Measurements from ENCODE around the gene CDH20. TPM values are rescaled to one million over a fixed set of nuclear protein-coding genes. Genes with fewer than 3 reads are reported as not detected.

The CDH20 gene
- total RNA-seq, 1 experiment from 2014 or later = not detected

- TF ChIP-seq, protein P1, sequence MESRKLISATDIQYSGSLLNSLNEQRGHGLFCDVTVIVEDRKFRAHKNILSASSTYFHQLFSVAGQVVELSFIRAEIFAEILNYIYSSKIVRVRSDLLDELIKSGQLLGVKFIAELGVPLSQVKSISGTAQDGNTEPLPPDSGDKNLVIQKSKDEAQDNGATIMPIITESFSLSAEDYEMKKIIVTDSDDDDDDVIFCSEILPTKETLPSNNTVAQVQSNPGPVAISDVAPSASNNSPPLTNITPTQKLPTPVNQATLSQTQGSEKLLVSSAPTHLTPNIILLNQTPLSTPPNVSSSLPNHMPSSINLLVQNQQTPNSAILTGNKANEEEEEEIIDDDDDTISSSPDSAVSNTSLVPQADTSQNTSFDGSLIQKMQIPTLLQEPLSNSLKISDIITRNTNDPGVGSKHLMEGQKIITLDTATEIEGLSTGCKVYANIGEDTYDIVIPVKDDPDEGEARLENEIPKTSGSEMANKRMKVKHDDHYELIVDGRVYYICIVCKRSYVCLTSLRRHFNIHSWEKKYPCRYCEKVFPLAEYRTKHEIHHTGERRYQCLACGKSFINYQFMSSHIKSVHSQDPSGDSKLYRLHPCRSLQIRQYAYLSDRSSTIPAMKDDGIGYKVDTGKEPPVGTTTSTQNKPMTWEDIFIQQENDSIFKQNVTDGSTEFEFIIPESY (IDR thresholded peaks at IDR 0.05; ENCODE audit: extremely low read depth, insufficient replicate concordance, low read length) = no peak
Measured at GRCh38 chr18:61541673-61542072, 208.4 kb downstream of the CDH20 start (continued).

GRCh38 chr18:61542596-61542995 lies 209.4 kb downstream of the CDH20 start:
- Histone ChIP-seq H3K27ac (ENCODE audit: low read depth, low read length) (no peak overlapping the region), H3K36me3 (ENCODE audit: control insufficient read depth in 1 of 2, insufficient read depth in 2 of 2, low read length in 2 of 2) (no peaks in the 10 kb centered on the region), H3K9me2 (ENCODE audit: insufficient read depth) (no peaks in the 10 kb centered on the region), H3K4me2 (ENCODE audit: low read length) (no peak overlapping the region), H3K4me1 (ENCODE audit: control insufficient read depth in 1 of 2, insufficient read depth in 2 of 2, low read length in 2 of 2) (peaks cover 0 to 5% of the 10 kb centered on the region in 2 experiments; a peak in 2 of 4 replicates), H3K9ac (ENCODE audit: low read length) (no peak overlapping the region), H3K9me3 (ENCODE audit: control insufficient read depth in 1 of 2, insufficient read depth in 1 of 2, low read depth in 1 of 2, low read length in 2 of 2) (no peaks in the 10 kb centered on the region), H3K79me2 (ENCODE audit: insufficient read depth, low read length) (no peaks in the 10 kb centered on the region), H3K4me3 (replicated peaks in 1 of 2; ENCODE audit: low read depth in 1 of 2, low read length in 2 of 2) (no peak overlapping the region), H4K20me1 (ENCODE audit: insufficient read depth) (no peaks in the 10 kb centered on the region), H2AFZ (ENCODE audit: low read depth, low read length, poor library complexity, severe bottlenecking) (no peak overlapping the region), H3K27me3 (ENCODE audit: insufficient read depth, low read length) (no peaks in the 10 kb centered on the region)
- TF ChIP-seq FOSL1 (IDR thresholded peaks at IDR 0.05; ENCODE audit: low read depth) = no peak
- no peak for TF ChIP-seq ELF1 (IDR thresholded peaks at IDR 0.05; ENCODE audit: borderline replicate concordance, low read depth)
- no peak for TF ChIP-seq SRF (IDR thresholded peaks at IDR 0.05; ENCODE audit: low read depth)
- no peak for TF ChIP-seq YY1 (IDR thresholded peaks at IDR 0.05; ENCODE audit: extremely low read depth, insufficient replicate concordance, low read depth, low read length)
- TF ChIP-seq SIN3A (IDR thresholded peaks at IDR 0.05; ENCODE audit: low read depth) = no peak
- no peak for TF ChIP-seq EZH2phosphoT487 (IDR thresholded peaks at IDR 0.05; ENCODE audit: borderline replicate concordance)
- no peak for TF ChIP-seq CBX3 (IDR thresholded peaks at IDR 0.05; ENCODE audit: low read depth)
- TF ChIP-seq RAD21 (IDR thresholded peaks at IDR 0.05; ENCODE audit: low read depth) = no peak
- TF ChIP-seq SP1 (IDR thresholded peaks at IDR 0.05; ENCODE audit: low read depth) = no peak
- no peak for TF ChIP-seq MAX (IDR thresholded peaks at IDR 0.05)
- TF ChIP-seq, protein P2, sequence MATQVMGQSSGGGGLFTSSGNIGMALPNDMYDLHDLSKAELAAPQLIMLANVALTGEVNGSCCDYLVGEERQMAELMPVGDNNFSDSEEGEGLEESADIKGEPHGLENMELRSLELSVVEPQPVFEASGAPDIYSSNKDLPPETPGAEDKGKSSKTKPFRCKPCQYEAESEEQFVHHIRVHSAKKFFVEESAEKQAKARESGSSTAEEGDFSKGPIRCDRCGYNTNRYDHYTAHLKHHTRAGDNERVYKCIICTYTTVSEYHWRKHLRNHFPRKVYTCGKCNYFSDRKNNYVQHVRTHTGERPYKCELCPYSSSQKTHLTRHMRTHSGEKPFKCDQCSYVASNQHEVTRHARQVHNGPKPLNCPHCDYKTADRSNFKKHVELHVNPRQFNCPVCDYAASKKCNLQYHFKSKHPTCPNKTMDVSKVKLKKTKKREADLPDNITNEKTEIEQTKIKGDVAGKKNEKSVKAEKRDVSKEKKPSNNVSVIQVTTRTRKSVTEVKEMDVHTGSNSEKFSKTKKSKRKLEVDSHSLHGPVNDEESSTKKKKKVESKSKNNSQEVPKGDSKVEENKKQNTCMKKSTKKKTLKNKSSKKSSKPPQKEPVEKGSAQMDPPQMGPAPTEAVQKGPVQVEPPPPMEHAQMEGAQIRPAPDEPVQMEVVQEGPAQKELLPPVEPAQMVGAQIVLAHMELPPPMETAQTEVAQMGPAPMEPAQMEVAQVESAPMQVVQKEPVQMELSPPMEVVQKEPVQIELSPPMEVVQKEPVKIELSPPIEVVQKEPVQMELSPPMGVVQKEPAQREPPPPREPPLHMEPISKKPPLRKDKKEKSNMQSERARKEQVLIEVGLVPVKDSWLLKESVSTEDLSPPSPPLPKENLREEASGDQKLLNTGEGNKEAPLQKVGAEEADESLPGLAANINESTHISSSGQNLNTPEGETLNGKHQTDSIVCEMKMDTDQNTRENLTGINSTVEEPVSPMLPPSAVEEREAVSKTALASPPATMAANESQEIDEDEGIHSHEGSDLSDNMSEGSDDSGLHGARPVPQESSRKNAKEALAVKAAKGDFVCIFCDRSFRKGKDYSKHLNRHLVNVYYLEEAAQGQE (IDR thresholded peaks at IDR 0.05; ENCODE audit: low read depth) = no peak
- ATAC-seq (no peak), DNase-seq (ENCODE audit: low read depth, low spot score) (no peak)
- intact Hi-C loops (cut with micrococcal nuclease) = no loop called here
- ChIA-PET CTCF (no interaction called here), RAD21 (ENCODE audit: low non-redundant PET in 1 of 2, low total read pairs in 2 of 2, uncharacterized antibody in 2 of 2, unreplicated experiment in 2 of 2) (no interaction called here), POLR2A (no interaction called here)
- no TSS peak for BruUV-seq (replicated peaks)
